GM18511 (cell line): ENCODE measurements around the gene RELA.
"Not testable (repeated sequence)": the region's sequence is repeated elsewhere in the genome, so short reads cannot be mapped to it uniquely, and the experiment has no call there.

ENCODE experiments used
- ATAC-seq: cut with Tn5 transposase; IDR thresholded peaks from one replicate; pipeline ENCODE4 v1.9.1; 2021; ENCODE audit warnings: mild to moderate bottlenecking, moderate library complexity; ENCODE audit not compliant: unreplicated experiment

RELA gene

GRCh38 chr11:65649656-65650546 is 12.8 kb downstream of the RELA start:
- no peak for ATAC-seq

- ATAC-seq: no peak
These were observed 13.7 kb downstream of the RELA start for GRCh38 chr11:65648997-65649493.

- ATAC-seq: no peak
These were observed 15.6 kb downstream of the RELA start for GRCh38 chr11:65646958-65647701.

- ATAC-seq: no peak
These were observed 16.3 kb downstream of the RELA start for GRCh38 chr11:65646288-65646957.

- ATAC-seq: no peak
These were observed 17.0 kb downstream of the RELA start for GRCh38 chr11:65645710-65646109.

- no peak for ATAC-seq
These were observed 17.9 kb downstream of the RELA start for GRCh38 chr11:65644837-65645236.

- no peak for ATAC-seq
These were observed 18.7 kb downstream of the RELA start for GRCh38 chr11:65643971-65644370.

GRCh38 chr11:65642014-65642671 is 20.6 kb downstream of the RELA start:
- no peak for ATAC-seq

GRCh38 chr11:65641297-65642013 is 21.3 kb downstream of the RELA start:
- ATAC-seq: no peak

- no peak for ATAC-seq
These were observed 22.0 kb downstream of the RELA start for GRCh38 chr11:65640483-65641296.

- peak; percentile 57 for ATAC-seq
These were observed 22.9 kb downstream of the RELA start for GRCh38 chr11:65639623-65640482.

- ATAC-seq: not testable (repeated sequence)
These were observed 23.5 kb downstream of the RELA start for GRCh38 chr11:65639228-65639597.

GRCh38 chr11:65637794-65638419 is 24.8 kb downstream of the RELA start, which contains the start of gene SIPA1:
SIPA1 (plus strand) TSS chr11:65638101; CDS start chr11:65640922, 2,821 bp downstream.
- ATAC-seq: peak; percentile 48

GRCh38 chr11:65637032-65637557 is 25.6 kb downstream of the RELA start:
- no peak for ATAC-seq

- ATAC-seq: no peak
These were observed 26.3 kb downstream of the RELA start for GRCh38 chr11:65636108-65637031.

- ATAC-seq: no peak
These were observed 27.6 kb downstream of the RELA start for GRCh38 chr11:65634905-65635731.
